RWPE2 (cell line): ENCODE results near the gene ITGA2.

ENCODE experiments used
- ATAC-seq: fragments of 200-7000 bp; cut with Tn5 transposase; 3 replicates; pipeline ENCODE4 v1.9.1; 2021; ENCODE audit warnings: low read depth
- DNase-seq: peaks from one replicate; pipeline ENCODE4 v3.0.0-alpha.2; 2020; ENCODE audit warnings: low spot score
- H3K27ac ChIP-seq: fragments of 450-650 bp; 2 replicates; pipeline ENCODE4 v1.5.1; 2017; ENCODE audit warnings: mild to moderate bottlenecking; ENCODE audit not compliant: poor library complexity, severe bottlenecking
- H3K27me3 ChIP-seq: fragments of 250-450 bp; sonication (Bioruptor Pico); 2 replicates; pipeline ENCODE4 v1.5.1; 2021; ENCODE audit warnings: mild to moderate bottlenecking, moderate library complexity; ENCODE audit not compliant: insufficient read depth, poor library complexity, severe bottlenecking
- H3K36me3 ChIP-seq: fragments of 250-450 bp; sonication (Bioruptor Pico); 2 replicates; pipeline ENCODE4 v1.5.1; 2020; ENCODE audit warnings: low read depth, mild to moderate bottlenecking, moderate library complexity
- H3K4me1 ChIP-seq: fragments of 250-450 bp; sonication (Bioruptor Pico); 2 replicates; pipeline ENCODE4 v1.5.1; 2021; ENCODE audit warnings: mild to moderate bottlenecking, moderate library complexity; ENCODE audit not compliant: insufficient read depth, poor library complexity, severe bottlenecking
- H3K4me3 ChIP-seq: fragments of 250-450 bp; sonication (Bioruptor Pico); 2 replicates; pipeline ENCODE4 v1.5.1; 2021; ENCODE audit warnings: mild to moderate bottlenecking, moderate library complexity; ENCODE audit not compliant: severe bottlenecking
- H3K9me3 ChIP-seq: fragments of 250-450 bp; sonication (Bioruptor Pico); 2 replicates; pipeline ENCODE4 v1.5.1; 2021; ENCODE audit warnings: mild to moderate bottlenecking, moderate library complexity; ENCODE audit not compliant: severe bottlenecking
- CTCF ChIP-seq: fragments of 450-650 bp; IDR thresholded peaks from one replicate; pipeline ENCODE4 v1.5.1; 2017; ENCODE audit warnings: mild to moderate bottlenecking, moderate library complexity; ENCODE audit not compliant: poor library complexity, severe bottlenecking

Gene ITGA2

DNA sequence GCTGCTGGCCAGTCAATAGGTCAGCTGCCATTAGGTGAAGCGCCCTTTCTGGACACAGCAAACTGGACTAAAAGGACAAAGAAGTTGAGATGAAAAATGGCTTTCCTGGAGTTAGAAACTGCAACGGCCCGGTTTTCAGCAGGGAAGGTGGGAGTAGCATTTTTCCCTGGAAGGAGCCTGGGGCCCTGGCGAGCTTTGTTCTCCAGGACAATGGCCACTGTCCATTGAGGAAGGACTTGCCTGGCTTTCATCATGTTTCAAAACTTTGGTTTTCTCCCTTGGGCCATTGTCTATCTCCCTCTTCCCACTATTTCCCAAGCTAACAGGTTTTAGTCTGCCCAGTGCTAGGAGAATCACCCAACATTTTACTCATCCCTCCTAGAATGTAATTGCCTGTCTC is 64.2 kb downstream of the ITGA2 start:
- Histone ChIP-seq H3K9me3 (no peaks in the 10 kb centered on the region), H3K27me3 (no peaks in the 10 kb centered on the region), H3K27ac (no peak overlapping the region), H3K4me1 (no peaks in the 10 kb centered on the region), H3K36me3 (peaks cover 98% of the 10 kb centered on the region), H3K4me3 (no peak overlapping the region)
- no peak for DNase-seq
- no peak for TF ChIP-seq CTCF
- ATAC-seq = no peak

DNA sequence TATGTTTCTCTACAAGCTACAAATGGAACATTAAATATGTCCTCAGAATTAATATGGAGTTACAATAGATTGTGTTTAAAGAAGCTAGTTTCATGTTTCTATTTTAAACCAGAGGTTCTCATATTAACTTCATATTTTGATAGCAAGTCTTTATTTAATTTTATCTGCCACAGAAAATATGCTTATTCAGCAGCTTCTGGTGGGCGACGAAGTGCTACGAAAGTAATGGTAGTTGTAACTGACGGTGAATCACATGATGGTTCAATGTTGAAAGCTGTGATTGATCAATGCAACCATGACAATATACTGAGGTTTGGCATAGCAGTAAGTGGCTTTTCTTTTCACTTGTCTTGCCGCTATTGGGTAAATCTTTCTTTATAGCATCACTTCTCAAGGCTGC is 66.2 kb downstream of the ITGA2 start:
- TF ChIP-seq CTCF = no peak
- ATAC-seq (no peak), DNase-seq (no peak)
- H3K4me3 ChIP-seq = no peak overlapping the region
- no peaks in the 10 kb centered on the region for H3K27me3 ChIP-seq
- no peak overlapping the region for H3K27ac ChIP-seq
- peaks cover 98% of the 10 kb centered on the region for H3K36me3 ChIP-seq
- peaks cover 5% of the 10 kb centered on the region for H3K4me1 ChIP-seq
- H3K9me3 ChIP-seq = no peaks in the 10 kb centered on the region

DNA sequence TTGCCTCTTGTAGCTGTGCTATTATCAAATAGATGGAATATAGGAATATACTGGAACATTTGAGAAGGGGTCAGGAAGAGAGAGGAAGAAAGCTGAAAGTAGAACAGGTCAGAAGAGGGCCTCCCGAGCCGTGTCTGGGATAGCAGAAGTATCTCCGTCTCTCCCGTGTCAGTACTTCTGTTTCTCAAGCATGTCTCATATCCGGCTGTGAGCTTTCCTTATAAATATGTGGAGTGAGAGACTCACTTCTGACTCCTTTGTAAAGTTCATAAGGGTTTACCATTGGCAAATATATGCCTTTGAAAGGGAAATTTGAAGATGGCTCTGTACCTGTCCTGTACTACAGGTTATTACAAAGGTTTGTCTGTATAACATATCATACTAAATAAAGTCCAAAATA is 70.1 kb downstream of the ITGA2 start:
- Histone ChIP-seq H3K4me3 (no peak overlapping the region), H3K27ac (no peak overlapping the region), H3K4me1 (peaks cover 5% of the 10 kb centered on the region), H3K36me3 (peaks cover 98% of the 10 kb centered on the region), H3K27me3 (no peaks in the 10 kb centered on the region), H3K9me3 (no peaks in the 10 kb centered on the region)
- TF ChIP-seq CTCF = no peak
- no peak for DNase-seq
- peak; percentile 84 for ATAC-seq

DNA sequence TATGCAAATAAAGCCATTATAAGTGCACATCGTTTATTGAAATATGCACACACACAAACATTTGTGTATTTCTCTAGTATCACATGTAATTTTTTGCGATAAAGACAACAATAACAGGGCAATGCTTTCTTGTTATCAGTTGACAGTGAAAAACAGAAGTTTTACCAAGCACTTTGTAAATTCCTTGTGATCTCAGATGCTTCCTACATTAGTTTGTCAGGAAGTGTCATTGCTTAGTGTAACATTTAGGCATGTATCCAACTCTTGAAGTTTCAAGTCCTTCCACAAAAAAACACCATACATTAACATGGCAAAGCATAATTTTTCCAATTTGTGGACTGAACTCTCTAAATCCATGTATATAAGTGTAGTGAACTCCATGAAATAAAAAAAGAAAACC is 74.0 kb downstream of the ITGA2 start:
- Histone ChIP-seq H3K4me1 (peaks cover 5% of the 10 kb centered on the region), H3K9me3 (no peaks in the 10 kb centered on the region), H3K4me3 (no peak overlapping the region), H3K27me3 (no peaks in the 10 kb centered on the region), H3K36me3 (peaks cover 100% of the 10 kb centered on the region), H3K27ac (no peak overlapping the region)
- no peak for TF ChIP-seq CTCF
- ATAC-seq (no peak), DNase-seq (no peak)

DNA sequence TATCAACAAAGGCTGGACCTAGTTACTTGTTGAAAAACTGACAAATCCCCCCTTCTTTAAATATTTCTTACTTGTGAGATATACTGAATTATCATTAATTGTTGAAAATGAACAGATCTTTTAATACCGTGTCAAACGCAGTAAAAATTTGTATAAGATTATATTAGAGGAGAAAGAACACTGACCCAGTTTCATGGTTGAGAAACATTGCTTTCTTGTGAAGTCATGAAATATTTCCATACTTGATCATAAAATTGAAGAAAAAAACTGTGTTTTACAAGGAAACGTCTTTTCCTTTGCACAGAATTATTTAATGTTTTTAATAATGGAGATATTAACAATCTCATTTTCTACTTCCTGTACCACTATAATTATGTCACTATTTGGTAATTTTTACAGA is 74.6 kb downstream of the ITGA2 start:
- H3K36me3 ChIP-seq = peaks cover 100% of the 10 kb centered on the region
- no peaks in the 10 kb centered on the region for H3K27me3 ChIP-seq
- no peak overlapping the region for H3K27ac ChIP-seq
- no peak for TF ChIP-seq CTCF
- no peak overlapping the region for H3K4me3 ChIP-seq
- no peaks in the 10 kb centered on the region for H3K9me3 ChIP-seq
- DNase-seq (no peak), ATAC-seq (no peak)
- H3K4me1 ChIP-seq = peaks cover 5% of the 10 kb centered on the region
